ENCODE measurements around the gene CAPN10.

The CAPN10 gene

DNA sequence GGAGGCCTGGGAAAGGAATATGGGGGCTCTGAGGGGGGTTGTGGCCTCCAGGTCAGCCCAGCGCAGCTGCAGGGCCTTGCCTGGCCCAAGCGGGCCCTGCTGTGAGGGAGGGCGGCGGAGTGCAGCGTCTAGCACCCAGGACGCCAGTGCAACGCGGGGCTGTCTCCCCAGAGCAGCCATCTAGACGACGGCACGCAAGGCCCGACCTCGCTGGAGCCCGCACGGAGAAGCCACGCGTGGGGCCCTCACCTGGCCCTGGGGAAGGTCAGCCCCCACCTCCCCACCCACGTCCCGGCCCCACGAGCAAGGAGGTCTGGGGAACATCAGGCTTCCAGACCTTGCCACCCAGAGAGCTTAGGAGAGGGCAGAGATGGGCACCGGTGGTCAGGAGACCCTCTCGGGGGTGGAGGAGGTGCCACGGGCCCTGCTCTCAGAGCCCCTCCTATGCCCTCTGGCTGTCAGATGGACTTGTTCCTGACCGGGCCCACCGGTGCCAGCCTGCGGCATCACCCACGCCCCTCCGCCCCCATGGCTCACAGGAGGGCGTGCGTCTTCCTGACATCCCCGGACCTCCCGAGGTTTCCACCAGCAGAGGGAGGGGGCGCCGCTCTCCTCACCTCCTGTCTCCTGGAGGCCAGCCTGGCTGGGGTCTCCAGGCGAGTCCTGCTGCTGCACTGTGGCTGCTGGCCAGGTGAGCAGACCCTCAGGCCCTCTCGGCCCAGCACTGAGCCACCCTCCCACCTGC, 55.7 kb downstream of the CAPN10 start:
- no peak for DNase-seq

- DNase-seq: no peak
Observed at GRCh38 chr2:240642806-240643092, 56.2 kb downstream of the CAPN10 start.

GRCh38 chr2:240643093-240643810, 56.7 kb downstream of the CAPN10 start:
- DNase-seq: no peak

- DNase-seq: no peak
Observed at GRCh38 chr2:240643811-240644150, 57.2 kb downstream of the CAPN10 start.

DNA sequence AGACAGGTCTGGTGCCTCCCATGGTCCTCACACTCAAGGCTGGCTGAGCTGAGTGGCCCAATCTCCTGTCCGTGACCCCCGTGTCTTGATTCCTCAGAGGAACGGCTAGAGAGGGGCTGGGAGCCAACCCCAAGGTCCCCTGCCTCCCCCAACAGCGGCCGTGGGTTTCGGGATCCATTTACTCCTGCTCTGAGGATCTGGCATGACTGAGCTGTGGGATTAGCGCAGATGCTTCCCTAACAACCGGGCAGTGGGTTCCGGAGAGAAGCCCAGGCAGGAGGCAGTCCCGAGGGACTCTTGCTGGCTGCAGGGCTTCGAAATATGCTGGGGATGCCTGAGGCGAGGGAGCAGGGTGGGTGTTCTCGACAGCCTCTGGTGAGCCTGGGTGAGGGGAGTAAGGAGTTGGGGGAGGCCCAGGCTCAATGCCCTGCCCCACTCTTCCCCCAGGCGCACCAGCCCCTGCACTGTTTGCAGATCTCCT, 57.7 kb downstream of the CAPN10 start:
- no peak for DNase-seq

GRCh38 chr2:240644859-240645301, 58.3 kb downstream of the CAPN10 start:
- DNase-seq: no peak

- no peak for DNase-seq
Observed at GRCh38 chr2:240645346-240645745, 58.8 kb downstream of the CAPN10 start.

DNA sequence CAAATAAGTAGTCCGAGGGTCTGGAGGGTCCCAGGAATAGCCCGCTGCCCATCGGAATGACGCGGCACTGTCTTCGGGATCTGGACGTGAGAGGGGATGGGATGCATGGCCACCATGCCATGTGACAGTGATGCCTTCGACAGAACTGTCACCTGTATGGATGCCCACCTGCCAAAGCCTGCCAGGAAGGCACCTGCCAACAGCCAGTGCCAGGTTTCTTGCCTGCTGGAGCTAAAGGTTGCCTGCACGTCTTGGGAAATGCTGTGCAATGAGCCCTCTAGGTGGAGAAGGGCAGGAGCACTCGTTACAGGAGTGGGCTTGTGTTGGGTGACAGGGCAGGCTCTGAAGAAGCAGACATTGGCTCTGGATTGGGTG, 59.3 kb downstream of the CAPN10 start:
- DNase-seq: no peak

- peak; percentile 34 for DNase-seq
Observed at GRCh38 chr2:240646176-240646899, 59.8 kb downstream of the CAPN10 start.

DNA sequence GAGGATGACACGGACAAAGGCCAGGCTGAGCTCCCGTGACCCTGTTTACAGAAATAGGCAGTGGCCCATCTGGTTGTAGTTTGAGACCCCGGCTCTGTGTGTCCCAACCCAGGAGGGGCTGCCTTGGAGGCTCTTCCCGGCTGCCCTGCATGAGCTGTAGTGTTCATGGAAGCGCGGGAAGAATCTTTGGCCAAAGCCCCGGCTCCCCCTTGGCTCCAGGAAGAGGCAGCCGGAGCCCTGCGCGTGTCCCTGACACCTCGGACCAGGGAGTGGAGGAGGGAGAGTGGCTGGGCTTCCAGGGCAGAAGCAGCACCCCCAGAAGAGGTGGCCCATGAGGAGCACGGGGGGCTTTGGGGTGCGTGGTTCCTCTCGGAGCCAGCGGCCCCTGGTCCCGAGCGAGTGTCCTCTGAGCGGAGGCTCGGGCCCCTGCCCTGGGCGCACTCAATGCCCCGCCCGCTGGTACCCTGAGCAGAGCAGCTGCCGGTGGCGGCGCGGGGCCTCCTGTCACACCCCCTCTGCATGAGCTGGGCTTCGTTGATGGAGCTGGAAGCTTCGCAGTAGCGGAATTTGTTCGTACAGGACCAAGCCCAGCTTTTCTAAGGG, 60.5 kb downstream of the CAPN10 start:
- no peak for DNase-seq

DNA sequence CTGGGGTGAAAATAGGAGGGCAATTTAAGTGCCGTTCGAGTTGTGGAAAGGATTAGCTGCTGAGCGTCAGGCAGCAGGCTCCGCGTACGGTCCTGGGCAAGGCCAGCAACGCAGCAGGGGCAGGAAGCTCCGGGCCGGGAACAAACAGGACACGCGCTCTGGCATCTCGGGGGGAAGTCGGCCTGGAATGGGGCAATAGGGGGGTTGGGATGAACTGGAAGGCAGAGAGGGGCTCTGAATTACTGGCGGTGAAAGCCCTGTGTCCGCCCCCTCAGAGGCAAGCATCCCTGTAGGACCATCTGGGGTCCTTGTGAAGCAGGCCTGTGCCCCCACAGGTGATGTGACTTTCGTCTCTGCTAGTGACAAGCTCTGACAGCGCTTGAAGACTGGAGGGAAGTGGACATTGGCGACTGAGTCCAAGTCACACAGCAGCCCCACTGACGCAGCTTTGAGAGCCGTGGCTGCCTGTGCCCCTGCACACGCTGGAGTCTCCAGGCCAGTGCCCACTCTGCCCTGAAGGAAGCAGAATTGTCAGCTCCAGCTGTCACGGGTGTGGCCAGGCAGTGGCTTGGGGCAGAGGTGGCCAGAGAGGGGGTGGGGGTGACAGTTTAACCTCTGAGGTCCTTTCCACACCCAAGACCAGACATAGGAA, 61.1 kb downstream of the CAPN10 start:
- no peak for DNase-seq

DNA sequence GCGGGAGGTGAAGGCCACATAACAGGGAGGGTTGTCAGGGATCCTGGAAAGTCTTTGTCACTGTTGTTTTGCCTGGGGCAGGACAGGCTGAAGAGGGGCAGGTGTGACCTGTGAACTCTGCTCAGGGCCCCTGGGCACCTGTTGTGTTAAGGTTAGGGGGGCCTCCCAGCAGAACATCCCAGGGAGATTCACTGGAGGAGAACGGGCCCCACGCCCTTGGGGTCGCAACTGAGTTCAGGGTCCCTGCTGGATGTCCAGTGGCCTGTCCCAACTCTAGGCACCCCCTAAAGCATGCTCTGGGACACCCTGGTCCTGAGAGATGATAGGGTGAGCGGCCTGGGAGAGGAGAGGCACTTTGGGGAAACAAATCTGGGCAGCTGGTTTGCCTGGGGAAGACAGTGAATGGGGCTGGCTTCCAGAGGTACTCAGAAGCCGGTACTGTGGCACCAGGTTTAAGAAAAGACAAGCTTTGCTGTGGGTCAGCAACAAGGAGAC, 61.7 kb downstream of the CAPN10 start:
- DNase-seq: no peak

Data from activated CD4-positive, alpha-beta T cell treated with anti-CD3 and anti-CD28 coated beads, Interleukin-2, amount 50 U/mL, for 1 hour (primary cell).